A673 (cell line): ENCODE results near the gene SMCO2. TPM values are rescaled to one million over a fixed set of nuclear protein-coding genes. Genes with fewer than 3 reads are reported as not detected.

ENCODE experiments used
- BruUV-seq: library from RNA; stranded (reverse); fragments of 400-500 nt; replicated peaks from 2 replicates; lab custom pipeline; 2021; lab: Mats Ljungman, UMichigan
- CTCF ChIA-PET: fragments of 300-600 bp; sonication (Branson Sonifier 250); formaldehyde crosslinking; loops from one replicate; lab custom pipeline; 2022; ENCODE audit warnings: antibody characterized with exemption; lab: Charles Lee
- POLR2A ChIA-PET: fragments of 300-600 bp; sonication (Branson Sonifier 250); formaldehyde crosslinking; loops from one replicate; lab custom pipeline; 2022; ENCODE audit warnings: antibody characterized with exemption; ENCODE audit not compliant: low non-redundant PET; lab: Charles Lee
- DNase-seq: peaks from one replicate; pipeline ENCODE4 v3.0.0-alpha.2; 2015; ENCODE audit warnings: low spot score
- H3K27ac ChIP-seq: fragments of 200-600 bp; sonication (generic); 2 replicates; pipeline ENCODE4 v1.5.1; 2016; ENCODE audit warnings: mixed run types, low read depth, mild to moderate bottlenecking, mixed read lengths, antibody characterized with exemption, low read length; ENCODE audit not compliant: poor library complexity, severe bottlenecking
- H3K27me3 ChIP-seq: fragments of 200-600 bp; sonication (generic); replicated peaks from 2 replicates; pipeline ENCODE4 v1.6.1; 2017; ENCODE audit warnings: mixed run types, low read depth, mild to moderate bottlenecking, mixed read lengths, antibody characterized with exemption, low read length; ENCODE audit not compliant: insufficient read depth, poor library complexity
- H3K36me3 ChIP-seq: fragments of 200-600 bp; sonication (generic); 2 replicates; pipeline ENCODE4 v1.6.1; 2016; ENCODE audit warnings: mixed run types, mild to moderate bottlenecking, mixed read lengths, antibody characterized with exemption, low read length; ENCODE audit not compliant: insufficient read depth, poor library complexity, severe bottlenecking
- H3K4me1 ChIP-seq: fragments of 200-600 bp; sonication (generic); 2 replicates; pipeline ENCODE4 v1.6.1; 2017; ENCODE audit warnings: mixed run types, mild to moderate bottlenecking, mixed read lengths, antibody characterized with exemption, low read length; ENCODE audit not compliant: insufficient read depth, poor library complexity, severe bottlenecking
- H3K4me3 ChIP-seq: fragments of 200-600 bp; sonication (generic); 2 replicates; pipeline ENCODE4 v1.5.1; 2016; ENCODE audit warnings: low read depth, mixed run types, mild to moderate bottlenecking, mixed read lengths, low read length; ENCODE audit not compliant: poor library complexity, severe bottlenecking
- H3K9me3 ChIP-seq: fragments of 200-600 bp; sonication (generic); 2 replicates; pipeline ENCODE4 v1.6.1; 2016; ENCODE audit warnings: mixed run types, low read depth, mild to moderate bottlenecking, mixed read lengths, antibody characterized with exemption, low read length; ENCODE audit not compliant: poor library complexity, severe bottlenecking
- EZH2 ChIP-seq: fragments of 200-600 bp; sonication (generic); IDR thresholded peaks from 2 replicates; pipeline ENCODE4 v1.6.1; 2017; ENCODE audit warnings: borderline replicate concordance, low read depth, mild to moderate bottlenecking, mixed read lengths, antibody characterized with exemption, low read length; ENCODE audit not compliant: poor library complexity, severe bottlenecking
- intact Hi-C: fragments of 100-400 bp; cut with micrococcal nuclease; formaldehyde crosslinking; loops from one replicate; pipeline ENCODE4 v1.10.0; 2022; ENCODE audit not compliant: unreplicated experiment
- total RNA-seq: library from RNA; stranded (reverse); gene quantifications from 2 replicates; pipeline ENCODE4 v1.2.3, GENCODE V29; 2021
- TF ChIP-seq, protein P1 (sequence below): fragments of 300-800, 200-600 bp; sonication (generic); conservative IDR thresholded peaks from 2 replicates; pipeline ENCODE4 v1.5.1; 2017; ENCODE audit warnings: low read depth, mild to moderate bottlenecking, antibody characterized with exemption, low read length, moderate library complexity, mixed read lengths

SMCO2 gene
- total RNA-seq, 1 experiment from 2014 or later = not detected

DNA sequence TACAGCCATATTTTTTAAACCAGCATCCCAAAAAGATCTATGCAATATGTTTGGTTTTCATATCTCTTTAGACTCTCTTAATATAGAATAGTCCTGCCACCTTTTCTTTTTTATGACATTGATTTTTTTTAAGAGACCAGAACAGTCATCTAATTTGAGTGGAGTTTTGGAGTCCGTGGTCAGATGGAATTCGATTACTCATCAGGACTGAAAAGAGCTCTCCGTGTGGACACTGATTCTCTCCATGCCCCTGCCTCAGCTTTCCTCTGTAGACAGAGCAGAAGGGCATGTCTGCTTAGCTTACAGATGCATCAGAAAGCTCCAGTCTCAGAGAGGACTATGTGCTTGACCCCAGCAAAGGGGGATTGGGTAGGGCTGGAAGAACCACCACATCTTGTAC, 27.8 kb downstream of the SMCO2 start:
- no TSS peak for BruUV-seq
- Histone ChIP-seq H3K27me3 (no peaks in the 10 kb centered on the region), H3K9me3 (peaks cover 20% of the 10 kb centered on the region), H3K27ac (no peak overlapping the region), H3K4me3 (no peak overlapping the region), H3K4me1 (no peaks in the 10 kb centered on the region), H3K36me3 (no peaks in the 10 kb centered on the region)
- no peak for TF ChIP-seq EZH2
- TF ChIP-seq, protein P1, sequence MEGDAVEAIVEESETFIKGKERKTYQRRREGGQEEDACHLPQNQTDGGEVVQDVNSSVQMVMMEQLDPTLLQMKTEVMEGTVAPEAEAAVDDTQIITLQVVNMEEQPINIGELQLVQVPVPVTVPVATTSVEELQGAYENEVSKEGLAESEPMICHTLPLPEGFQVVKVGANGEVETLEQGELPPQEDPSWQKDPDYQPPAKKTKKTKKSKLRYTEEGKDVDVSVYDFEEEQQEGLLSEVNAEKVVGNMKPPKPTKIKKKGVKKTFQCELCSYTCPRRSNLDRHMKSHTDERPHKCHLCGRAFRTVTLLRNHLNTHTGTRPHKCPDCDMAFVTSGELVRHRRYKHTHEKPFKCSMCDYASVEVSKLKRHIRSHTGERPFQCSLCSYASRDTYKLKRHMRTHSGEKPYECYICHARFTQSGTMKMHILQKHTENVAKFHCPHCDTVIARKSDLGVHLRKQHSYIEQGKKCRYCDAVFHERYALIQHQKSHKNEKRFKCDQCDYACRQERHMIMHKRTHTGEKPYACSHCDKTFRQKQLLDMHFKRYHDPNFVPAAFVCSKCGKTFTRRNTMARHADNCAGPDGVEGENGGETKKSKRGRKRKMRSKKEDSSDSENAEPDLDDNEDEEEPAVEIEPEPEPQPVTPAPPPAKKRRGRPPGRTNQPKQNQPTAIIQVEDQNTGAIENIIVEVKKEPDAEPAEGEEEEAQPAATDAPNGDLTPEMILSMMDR = no peak
- intact Hi-C loops = no loop called here
- CTCF ChIA-PET = no interaction called here
- no peak for DNase-seq
- POLR2A ChIA-PET = no interaction called here

DNA sequence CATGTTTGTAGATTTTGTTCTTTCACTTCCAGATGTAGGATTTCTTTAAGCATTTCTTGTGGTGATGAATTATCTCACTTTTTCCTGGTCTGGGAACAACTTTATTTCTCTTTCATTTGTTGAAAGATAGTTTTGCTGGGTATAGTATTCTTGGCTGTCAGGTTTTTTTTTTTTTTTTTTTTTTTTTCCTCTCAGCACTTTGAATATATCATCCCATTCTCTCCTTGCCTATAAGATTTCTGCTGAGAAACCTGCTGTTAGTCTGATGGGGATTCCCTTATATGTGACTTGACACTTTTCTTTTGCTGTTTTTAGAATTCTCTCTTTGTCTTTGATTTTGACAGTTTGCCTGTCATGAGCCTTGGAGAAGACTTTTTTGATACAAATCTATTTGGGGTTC, 30.5 kb downstream of the SMCO2 start:
- intact Hi-C loops = no loop called here
- ChIA-PET CTCF (no interaction called here), POLR2A (no interaction called here)
- DNase-seq = no peak
- Histone ChIP-seq H3K9me3 (peaks cover 20% of the 10 kb centered on the region), H3K4me1 (no peaks in the 10 kb centered on the region), H3K27ac (no peak overlapping the region), H3K27me3 (no peaks in the 10 kb centered on the region), H3K36me3 (no peaks in the 10 kb centered on the region), H3K4me3 (no peak overlapping the region)
- no TSS peak for BruUV-seq
- no peak for TF ChIP-seq EZH2
- TF ChIP-seq, protein P1 = no peak

DNA sequence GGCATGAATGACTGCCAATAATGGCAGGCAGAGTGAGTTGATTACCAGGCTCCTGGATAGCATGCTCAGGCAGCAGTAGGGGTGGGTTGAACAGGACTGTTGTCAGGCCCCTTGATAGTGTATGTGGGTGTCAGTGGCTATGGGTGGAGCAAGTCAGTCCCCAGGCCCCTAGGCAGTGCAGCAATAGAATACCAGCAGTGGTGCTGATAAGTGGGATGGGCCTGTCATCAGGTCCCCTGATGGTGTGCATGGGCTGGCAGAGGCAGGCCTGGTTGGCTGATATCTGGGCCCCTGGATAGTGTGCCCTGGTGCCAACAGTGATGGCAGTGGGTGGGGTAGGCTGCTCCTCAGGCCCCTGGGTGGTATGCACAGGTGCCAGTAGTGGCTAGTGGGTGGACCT, 32.4 kb downstream of the SMCO2 start:
- Histone ChIP-seq H3K27ac (no peak overlapping the region), H3K9me3 (peaks cover 20% of the 10 kb centered on the region), H3K27me3 (no peaks in the 10 kb centered on the region), H3K4me1 (no peaks in the 10 kb centered on the region), H3K36me3 (no peaks in the 10 kb centered on the region), H3K4me3 (no peak overlapping the region)
- intact Hi-C loops = no loop called here
- TF ChIP-seq, protein P1 = no peak
- no peak for TF ChIP-seq EZH2
- BruUV-seq = no TSS peak
- DNase-seq = no peak
- ChIA-PET POLR2A (no interaction called here), CTCF (no interaction called here)
